ENCODE data around the gene ATG7.
A peak's percentile ranks its signal among the peaks of the same experiment; 100 is the strongest.
"Not testable (repeated sequence)": the region's sequence is repeated elsewhere in the genome, so short reads cannot be mapped to it uniquely, and the experiment has no call there.

Gene ATG7

GRCh38 chr3:11254876-11255275, 17.3 kb upstream of the ATG7 start:
- DNase-seq, result no peak

DNA sequence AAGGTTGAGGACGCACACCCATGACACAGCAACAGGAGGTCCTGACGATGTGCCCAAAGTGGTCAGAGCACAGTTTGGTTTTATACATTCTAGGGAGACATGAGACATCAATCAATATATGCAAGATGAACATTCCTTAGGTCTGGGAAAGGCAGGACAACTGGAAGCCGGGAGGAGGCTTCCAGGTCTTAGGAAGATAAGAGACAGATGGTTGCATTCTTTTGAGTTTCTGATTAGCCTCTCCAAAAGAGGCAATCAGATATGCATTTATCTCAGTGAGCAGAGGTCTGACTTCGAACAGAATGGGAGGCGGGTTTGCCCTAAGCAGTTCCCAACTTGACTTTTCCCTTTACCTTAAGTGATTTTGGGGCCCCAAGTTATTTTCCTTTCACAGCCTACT, 16.7 kb upstream of the ATG7 start:
- not testable (repeated sequence) for DNase-seq

DNA sequence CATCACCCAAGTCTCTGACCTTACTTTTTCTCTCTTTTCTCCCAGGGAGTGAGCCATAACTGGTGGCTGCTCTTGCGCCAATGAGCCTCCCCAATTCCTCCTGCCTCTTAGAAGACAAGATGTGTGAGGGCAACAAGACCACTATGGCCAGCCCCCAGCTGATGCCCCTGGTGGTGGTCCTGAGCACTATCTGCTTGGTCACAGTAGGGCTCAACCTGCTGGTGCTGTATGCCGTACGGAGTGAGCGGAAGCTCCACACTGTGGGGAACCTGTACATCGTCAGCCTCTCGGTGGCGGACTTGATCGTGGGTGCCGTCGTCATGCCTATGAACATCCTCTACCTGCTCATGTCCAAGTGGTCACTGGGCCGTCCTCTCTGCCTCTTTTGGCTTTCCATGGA, 13.2 kb upstream of the ATG7 start:
- no peak for DNase-seq

DNA sequence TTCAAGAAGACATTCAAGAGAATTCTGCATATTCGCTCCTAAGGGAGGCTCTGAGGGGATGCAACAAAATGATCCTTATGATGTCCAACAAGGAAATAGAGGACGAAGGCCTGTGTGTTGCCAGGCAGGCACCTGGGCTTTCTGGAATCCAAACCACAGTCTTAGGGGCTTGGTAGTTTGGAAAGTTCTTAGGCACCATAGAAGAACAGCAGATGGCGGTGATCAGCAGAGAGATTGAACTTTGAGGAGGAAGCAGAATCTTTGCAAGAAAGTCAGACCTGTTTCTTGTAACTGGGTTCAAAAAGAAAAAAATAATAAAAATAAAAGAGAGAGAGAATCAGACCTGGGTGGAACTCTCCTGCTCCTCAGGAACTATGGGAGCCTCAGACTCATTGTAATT, 11.7 kb upstream of the ATG7 start:
- no peak for DNase-seq

- DNase-seq, result no peak
Observed at GRCh38 chr3:11269007-11269406, 3.2 kb upstream of the ATG7 start.

- no peak for DNase-seq
Observed at GRCh38 chr3:11272906-11273574, 843 bp downstream of the ATG7 start.

GRCh38 chr3:11273891-11274291, 1.7 kb downstream of the ATG7 start:
- DNase-seq, result no peak

DNA sequence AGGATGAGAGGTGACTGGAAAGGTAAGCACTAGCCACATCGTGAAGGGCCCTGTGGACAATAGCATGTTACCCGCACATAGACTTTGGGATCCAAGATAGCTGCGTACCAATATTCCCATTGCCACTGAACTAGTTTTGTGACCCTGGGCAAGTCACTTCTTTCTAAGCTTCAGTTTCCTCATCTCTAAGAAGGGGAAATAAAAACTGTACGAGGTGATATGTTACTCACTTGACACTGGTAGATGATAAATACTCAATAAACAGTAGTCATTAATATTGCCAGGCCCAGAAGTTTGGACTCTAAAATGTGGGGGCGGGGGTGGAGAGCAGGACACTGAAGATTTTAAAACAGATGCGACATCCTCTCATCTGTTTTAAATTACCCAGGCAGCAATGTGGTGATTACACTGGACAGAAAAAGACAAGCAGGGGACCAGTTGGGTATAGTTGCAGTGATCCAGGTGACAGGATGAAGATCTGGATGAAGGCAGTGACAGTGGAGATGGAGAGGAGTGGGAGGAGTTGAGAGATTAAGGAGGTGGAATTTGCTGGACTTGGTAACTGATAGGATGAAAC, 2.5 kb downstream of the ATG7 start:
- DNase-seq, result no peak

DNA sequence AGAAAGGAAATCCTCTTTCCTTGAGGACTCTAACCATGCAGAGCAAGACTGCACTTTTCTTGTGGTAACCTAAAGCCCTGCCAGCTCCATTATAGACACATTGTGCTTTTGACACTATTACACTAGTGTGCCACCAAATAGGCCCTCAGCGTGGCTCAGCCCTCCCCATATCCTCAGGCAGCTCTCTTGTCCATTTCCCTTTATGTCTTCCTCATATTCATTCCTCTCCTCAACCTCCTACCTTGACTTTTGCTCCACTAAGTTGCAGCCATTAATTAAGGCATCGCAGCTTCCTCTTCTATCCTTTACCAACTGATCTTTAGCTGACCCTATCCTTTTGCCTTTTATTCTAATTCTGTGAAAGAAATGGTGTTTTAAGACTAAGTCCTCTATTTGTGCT, 3.7 kb downstream of the ATG7 start:
- DNase-seq, result no peak

GRCh38 chr3:11276901-11277300, 4.7 kb downstream of the ATG7 start:
- no peak for DNase-seq

DNA sequence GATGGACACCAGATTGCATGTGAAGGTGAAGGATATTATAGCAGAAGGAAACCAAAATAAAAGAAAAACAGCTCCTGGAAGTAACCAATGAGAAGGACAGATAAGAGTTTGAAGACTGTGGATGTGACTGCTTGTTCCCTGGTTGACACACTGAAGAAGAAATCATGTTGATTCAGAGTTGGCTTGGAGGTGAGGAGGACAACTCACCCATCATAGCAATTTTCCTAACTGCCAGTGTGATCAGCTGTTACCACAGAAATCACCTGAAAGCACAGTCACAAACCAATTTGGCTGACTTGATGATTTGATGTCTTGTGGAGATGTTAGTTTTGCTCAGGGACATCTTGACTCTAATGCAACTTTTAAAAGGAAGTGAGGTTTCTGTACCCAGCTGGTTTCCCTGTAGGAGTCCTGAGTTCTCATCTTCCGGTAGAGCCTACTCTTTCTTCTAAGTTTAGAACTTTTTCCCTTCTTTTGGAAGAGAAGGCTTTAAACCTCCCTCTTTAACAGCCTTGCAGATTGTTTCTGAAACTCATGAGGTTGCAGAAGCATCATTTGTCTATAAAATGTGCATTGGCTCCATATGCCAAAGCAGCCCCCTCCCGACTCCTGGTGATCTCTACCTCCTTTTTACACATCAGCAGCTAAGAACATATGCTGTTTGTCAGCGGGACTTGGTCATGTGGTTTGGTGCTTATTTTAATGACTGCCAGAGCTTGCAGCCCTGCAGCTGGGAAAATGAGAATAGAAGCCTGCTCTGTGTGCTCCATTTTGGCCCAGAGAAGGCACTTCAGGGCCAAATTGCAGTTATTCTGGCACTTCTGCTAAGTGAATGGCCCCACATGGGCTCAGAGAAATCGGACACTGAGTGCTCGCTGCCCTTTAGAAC, 10.3 kb downstream of the ATG7 start:
- no peak for DNase-seq

- no peak for DNase-seq
Observed at GRCh38 chr3:11283139-11283475, 10.9 kb downstream of the ATG7 start.

DNA sequence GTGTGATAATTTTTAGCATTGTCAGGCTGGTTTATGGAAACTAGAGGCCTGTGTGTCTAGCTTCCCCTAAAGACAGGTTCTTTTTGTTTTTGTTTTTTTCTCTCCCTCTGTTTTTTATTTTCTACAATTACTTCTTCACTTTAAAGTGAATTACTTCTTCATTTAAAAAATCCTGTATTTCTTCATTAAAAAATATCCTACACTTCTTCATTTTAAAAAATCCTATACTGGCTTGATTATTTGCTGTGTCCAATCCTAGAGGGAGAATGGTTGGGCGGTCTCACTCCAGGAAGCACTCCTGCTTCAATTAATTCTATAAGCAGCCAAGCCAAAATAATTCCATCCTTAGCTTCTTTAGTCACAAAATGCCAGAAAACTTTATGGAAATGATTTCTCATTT, 11.8 kb downstream of the ATG7 start:
- no peak for DNase-seq

- DNase-seq, result no peak
Observed at GRCh38 chr3:11285471-11285870, 13.3 kb downstream of the ATG7 start.

- no peak for DNase-seq
Observed at GRCh38 chr3:11287404-11287803, 15.2 kb downstream of the ATG7 start.

DNA sequence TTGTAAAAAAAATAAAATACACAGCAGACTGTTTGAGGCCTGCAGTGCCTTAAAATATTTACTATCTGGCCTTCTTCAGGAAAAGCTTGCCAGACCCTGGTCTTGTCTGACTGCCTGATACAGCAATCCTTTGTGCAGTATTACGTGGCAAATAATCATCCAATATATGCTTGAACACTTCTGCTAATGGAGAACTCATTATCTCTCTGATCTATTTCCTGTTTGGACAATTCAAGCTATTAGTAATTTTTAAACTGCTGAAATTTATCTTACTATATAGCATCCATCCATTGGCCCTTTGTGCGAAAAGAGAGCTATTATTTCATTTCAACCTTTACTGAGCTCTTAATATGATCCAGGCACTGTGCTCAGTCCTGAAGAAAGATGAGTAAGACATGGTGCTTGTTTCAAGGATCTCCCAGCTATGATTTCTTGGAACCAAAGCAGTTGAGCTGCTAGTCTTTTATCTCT, 15.9 kb downstream of the ATG7 start:
- DNase-seq, result no peak

DNA sequence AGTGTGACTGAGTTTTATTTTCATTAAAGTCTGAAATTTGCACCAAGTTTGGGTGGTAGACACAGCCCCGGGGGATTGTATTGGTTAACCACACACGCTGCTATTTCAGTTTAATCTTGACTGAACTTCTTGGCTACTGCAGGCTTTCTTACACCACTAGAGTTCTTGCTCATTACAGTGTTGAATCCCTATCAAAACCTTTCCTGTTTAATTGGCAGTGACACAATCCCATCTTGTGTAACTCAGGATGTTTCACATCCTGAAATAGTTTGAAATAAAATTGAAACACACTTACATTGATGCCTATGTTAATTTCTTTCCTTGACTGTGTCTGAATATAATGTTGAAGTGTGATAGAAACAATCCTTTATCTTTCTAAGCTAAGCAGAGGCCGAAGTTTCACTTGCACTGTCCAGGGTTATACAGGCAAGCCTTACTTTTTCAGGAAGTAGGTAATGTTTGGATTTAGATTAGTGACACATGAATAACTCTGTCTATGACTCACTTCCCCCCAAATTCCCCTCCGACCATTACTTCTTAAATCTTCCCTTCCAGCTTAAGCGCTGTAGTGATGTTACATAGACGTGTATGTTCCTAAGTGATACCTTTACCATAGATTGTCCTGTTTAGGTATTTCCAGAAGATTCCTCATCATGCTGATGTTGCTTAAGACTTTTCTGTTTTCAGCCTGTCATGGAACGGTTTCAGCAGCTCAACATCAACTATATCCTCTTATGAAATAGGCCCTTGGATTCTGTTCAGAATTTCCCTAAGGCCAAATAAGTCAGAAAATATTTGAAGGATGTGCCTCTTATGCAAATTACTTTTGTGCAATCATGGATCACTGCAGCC, 16.8 kb downstream of the ATG7 start:
- DNase-seq, result no peak

- DNase-seq, result no peak
Observed at GRCh38 chr3:11289864-11290263, 17.7 kb downstream of the ATG7 start.

- peak; percentile 49 for DNase-seq
Observed at GRCh38 chr3:11290743-11291680, 18.8 kb downstream of the ATG7 start.

GRCh38 chr3:11291808-11292207, 19.6 kb downstream of the ATG7 start:
- DNase-seq, result no peak

GRCh38 chr3:11297126-11297525, 24.9 kb downstream of the ATG7 start:
- DNase-seq, result no peak

GRCh38 chr3:11300970-11301369, 28.8 kb downstream of the ATG7 start:
- no peak for DNase-seq

All from CD4-positive, alpha-beta T cell treated with Interleukin-17A for 4 hours (primary cell).